Fibroblast of skin of right quadriceps (primary cell): ENCODE measurements around the gene FAM171A1.
"Not testable (repeated sequence)": the region's sequence is repeated elsewhere in the genome, so short reads cannot be mapped to it uniquely, and the experiment has no call there.

Experiments used
- DNase-seq: peaks from one replicate; pipeline ENCODE4 v3.0.0-alpha.2; 2013

The FAM171A1 gene

DNA sequence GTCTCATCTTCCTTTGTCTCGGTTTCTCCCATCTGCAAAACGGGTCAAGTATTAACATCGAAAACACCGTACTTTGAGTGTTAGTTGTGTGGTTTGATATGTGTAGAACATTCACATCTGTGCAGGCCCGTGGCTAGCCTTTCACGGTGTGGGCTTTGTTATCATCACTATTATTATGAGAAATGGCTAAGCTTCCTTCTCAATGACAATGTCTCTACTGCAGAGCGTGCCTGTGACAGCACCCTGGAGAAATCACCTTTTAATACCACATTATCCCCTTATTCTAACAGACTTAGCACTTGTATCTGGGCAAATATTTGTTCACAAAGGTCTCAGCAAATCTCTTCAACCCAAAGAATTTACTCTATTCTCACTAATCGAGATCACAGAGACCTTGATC lies 55.8 kb downstream of the FAM171A1 start:
- no peak for DNase-seq

DNA sequence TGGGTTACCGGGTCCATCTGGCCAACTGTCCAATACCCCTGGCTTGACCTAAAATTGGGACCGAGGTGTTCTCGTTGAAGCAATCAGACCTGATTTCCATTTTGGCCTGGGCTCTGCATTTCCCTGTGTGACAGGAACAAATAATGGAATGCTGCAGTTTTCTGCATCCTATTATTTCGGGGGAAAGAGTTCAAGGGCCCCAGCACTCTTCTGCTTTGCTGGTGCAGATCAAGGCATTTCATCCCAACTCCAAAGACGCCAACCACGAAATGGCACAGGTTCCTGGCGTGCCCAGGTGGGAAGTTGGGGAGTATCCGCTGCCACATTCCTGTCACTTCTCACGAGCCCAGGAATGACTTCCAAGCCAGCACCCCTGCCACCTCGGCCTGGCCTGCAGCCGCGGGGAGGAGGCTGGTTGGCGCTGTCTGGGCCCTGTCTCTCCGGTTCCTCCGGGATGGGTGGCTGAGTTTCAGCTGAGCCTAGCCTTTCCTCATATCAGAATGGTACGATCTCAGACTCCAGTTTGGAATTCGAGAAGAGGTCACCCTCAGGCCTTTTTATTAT lies 56.5 kb downstream of the FAM171A1 start:
- DNase-seq: no peak

DNA sequence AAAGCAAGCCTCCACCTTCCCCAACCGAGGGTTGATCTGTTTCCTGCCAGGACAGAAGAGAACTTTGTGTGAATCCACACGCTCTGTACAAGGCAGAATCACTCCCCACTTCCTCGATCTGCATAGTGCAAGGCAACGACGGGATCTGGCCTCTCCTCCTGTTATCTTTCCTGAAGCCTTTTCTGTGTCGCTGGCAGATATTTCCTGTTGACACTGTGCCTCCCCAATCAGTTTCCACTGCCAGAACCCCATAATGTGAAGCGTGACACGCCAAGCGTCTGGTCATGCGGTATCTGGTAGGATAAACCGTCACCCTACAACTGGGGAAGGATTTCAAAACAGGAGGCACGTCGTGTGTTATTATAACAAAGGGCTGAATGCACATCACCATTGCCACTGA lies 57.2 kb downstream of the FAM171A1 start:
- no peak for DNase-seq

DNA sequence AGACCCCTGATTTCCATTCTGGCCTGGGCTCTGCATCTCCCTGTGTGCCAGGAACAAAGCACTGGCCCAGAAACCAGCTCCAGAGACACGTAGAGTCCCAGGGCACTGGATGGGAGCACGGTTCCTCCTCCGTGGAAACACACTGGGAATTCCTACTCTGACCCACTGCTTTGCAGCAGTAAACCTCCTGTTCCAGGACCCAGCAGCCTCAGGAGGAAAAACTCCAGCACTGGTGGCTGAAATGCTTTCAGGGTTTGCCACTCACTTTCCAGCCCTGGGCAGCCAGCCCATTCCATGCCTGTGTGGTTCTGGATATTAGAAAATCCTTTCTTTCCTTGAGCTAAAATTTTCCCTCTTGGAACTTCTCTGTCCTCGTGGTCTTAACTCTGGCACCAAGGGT lies 58.0 kb downstream of the FAM171A1 start:
- DNase-seq: no peak

DNA sequence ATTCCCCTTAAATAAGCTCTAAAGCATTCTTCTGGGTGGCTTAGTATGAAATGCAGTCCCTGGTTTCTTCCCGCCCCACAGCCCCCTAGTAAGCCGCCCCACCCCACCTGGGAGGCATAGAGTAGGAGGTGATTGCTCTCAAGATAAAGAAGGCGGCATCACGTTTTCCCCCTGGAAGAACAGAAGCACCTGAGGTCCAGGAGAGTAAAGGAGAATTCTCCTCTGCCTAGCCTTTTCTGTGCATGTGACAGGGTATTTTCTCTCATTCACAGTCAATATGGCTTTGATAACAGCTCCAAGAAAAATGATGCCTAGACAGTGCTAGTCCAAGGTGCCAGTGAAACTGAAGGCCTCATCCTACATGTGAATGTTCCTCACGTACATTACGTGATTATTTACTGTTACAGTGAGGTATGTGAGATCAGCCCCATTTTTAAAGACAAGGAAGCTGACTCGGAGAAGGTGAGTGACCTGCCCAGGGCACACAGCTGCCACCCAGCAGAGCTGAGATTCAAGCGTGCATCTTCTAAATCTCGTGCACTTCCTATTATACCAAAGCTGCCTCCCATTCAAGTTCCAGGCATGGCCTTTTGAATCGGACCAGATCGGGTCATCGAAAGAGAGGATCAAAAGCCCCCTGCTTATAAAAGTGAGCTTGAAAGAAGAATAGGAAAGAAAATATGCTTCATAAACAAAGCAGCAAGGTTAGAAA lies 59.4 kb downstream of the FAM171A1 start:
- DNase-seq: no peak

DNA sequence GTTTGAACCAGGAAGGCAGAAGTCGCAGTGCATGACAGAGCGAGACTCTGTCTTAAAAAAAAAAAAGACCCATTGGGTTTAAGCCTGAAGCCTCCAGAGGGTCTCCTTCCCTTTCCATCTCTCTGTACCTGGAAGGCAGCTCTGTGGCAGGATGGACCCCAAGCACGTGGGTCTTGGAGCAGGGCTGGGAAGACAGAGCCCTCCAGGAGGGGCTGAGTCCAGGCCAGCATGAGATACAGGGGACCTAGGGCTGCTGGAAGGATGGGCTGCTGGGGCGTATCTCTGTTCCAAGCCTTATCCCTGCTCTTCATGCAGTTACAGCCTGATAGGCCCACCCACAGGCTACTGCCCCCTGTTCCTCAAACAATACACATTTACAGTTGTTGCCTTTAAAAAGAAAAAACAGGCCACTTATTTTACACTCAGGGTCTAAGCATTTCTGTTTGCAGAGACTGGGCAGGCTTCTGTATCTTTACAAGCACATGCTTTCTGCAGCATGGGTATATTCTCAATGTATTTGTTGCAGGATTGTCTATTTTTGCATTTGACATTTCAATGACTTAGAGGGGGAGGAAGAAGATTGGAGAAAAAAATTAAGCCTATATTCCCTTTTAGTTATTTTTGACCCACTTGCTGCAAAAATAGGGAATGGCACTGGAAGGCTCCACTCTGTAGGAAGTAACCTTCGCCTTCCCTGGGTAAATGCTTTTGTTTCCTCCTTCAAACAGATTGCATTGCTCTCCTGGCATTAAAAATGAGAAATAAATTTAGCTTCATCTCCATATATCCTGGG lies 60.1 kb downstream of the FAM171A1 start:
- no peak for DNase-seq

DNA sequence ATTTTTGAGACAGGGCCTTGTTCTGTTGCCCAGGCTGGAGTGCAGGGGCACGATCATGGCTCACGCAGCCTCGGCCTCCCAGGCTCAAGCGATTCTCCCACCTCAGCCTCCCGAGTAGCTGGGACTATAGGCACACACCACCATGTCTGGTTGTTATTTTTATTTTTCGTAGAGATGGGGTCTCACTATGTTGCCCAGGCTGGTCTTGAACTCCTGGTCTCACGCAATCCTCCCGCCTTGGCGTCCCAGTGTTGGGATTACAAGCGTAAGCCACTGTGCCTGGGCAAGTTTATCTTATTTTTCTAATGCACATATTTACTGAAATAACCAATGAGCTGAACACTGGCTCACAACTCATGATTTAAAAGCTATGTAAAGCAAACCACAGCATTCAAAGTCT lies 61.9 kb downstream of the FAM171A1 start:
- DNase-seq: no peak

DNA sequence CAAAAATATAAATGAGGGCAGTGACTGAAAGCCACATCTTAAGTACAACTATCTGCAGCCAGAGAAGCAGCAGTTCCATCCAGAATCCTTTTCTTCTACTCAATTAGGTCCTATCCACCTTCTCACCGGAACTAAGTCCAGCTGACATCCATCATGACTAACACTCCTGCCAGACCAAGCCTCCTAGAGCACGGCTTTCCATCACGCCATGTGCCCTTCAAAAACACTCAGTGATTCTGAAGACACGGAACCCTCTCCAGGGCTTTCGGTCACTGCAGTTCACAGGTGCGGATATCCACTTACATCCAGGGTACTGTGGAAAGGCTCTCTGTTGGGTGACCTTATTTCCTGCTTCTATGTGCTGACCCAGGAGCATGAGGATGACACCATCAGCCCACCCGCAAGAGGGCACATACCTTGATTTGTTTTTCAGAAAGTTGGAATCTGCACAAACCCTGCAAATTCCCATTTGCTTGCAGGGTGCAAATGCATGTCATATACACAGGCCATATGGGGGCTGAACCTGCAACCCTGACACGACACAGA lies 64.3 kb downstream of the FAM171A1 start:
- DNase-seq: no peak

DNA sequence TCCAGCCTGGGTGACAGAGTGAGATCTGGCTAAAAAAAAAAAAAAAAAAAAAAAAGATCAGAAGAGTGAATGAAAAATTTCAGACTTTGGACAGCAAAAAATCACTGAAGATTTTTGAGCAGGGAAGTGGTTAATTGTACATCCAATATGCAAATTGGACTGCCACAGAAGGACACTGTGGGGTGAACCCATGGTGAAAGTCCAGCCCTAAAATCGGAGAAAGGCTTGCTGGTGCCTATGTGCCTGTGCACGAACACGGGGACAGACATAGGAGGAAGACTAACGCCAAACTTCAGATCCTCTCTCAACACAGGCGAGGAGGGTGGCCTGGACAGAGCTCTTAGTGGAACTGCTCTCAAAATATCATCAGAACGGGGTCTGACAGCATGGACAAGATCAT lies 65.5 kb downstream of the FAM171A1 start:
- DNase-seq: no peak

DNA sequence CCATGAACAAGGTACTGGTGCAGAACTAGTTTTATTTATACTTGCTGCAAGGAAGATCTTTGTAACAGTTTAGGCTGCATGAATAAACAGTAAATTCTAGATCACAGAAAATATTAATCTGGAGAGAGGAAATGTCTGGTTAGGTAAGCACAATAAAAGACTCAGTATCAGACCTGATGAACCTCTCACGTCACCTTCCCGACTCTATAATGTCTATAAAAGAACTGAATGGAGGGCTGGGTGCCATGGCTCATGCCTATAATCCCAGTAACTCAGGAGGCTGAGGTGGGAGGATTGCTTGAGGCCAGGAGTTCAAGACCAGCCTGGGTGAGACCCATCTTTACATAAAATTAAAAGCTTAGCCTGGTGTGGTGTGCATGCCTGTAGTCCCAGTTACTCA lies 65.9 kb downstream of the FAM171A1 start:
- DNase-seq: no peak

DNA sequence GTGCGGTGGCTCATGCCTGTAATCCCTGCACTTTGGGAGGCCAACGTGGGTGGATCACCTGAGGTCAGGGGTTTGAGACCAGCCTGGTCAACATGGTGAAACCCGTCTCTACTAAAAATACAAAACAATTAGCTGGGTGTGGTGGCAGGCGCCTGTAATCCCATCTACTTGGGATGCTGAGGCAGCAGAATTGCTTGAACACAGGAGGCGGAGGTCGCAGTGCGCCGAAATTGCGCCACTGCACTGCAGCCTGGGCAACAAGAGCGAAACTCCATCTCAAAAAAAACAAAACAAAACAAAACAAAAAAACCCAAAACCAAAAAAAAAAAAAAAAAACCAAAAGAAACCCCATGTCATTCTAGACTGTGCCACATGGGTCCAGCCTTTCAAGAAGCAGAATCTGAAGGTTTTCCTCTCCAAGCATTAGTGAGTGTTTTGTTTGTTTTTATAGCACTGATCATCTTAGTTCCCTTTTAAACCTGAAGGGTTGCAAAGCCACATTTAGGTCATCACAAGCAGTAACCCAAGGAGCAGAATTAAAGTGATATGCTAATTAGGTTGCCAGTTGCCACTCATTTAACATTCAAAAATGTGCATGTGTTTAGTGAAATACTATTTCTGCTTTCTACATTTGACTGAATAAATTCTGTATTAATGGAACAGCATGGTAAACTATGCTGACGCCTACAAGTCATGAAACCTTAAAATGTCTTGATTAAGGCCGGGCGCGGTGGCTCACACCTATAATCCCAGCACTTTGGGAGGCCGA lies 68.7 kb downstream of the FAM171A1 start:
- DNase-seq: not testable (repeated sequence)

DNA sequence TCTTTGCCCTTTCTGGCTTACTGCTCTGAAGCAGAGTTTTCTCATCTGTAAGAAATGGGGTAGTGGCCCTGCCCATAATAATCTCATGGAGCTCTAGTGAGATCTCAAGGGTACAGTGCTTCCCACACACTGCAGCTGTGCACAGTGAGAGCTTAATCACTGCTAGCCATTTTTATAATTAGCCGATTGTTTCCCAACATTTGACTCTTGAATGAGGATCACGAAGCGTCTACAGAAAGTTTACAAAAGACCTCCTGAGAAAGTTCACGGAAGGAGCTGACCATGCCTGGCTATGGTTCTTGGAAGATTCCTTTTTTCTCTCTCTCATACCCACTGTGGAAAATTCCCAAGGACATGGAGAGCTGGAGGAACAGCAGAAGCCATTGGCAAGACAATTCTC lies 70.4 kb downstream of the FAM171A1 start:
- no peak for DNase-seq

DNA sequence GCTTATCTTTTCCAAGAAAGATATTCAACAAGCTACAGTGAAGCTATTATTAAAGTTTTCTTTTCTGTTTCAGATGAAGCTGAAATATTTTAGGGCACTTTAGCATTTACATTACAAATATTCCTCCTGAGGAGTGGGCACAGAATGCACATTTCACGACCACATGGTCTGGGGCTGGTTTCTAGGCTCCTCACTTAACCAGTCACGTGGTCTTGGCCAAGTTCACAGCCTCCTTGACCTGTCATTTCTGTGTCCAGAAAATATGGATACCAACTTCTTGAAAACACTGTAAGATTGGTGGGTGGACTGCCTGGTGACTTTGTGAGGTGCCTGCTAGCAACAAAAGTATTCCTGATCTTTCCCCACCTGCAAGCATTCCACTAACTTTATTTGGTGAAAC lies 70.9 kb downstream of the FAM171A1 start:
- DNase-seq: no peak

DNA sequence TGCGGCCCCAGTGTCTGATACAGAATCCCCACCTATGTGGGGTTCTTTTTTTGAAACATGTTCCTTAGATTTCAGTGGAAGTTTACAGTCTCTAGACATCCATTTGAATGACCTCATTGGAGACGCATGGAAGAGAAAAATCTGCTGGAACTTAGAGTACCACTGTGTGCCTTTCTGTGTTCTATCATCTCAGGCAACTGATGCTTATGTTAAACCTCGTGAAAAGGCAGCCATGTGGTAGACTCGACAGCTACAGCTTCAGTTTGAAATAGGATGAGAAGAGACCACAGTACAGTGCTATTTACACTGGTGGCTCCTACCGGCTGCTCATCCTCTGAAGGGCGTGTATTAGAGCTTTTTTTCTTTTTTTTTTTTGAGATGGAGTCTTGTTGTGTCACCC lies 74.4 kb downstream of the FAM171A1 start:
- no peak for DNase-seq

DNA sequence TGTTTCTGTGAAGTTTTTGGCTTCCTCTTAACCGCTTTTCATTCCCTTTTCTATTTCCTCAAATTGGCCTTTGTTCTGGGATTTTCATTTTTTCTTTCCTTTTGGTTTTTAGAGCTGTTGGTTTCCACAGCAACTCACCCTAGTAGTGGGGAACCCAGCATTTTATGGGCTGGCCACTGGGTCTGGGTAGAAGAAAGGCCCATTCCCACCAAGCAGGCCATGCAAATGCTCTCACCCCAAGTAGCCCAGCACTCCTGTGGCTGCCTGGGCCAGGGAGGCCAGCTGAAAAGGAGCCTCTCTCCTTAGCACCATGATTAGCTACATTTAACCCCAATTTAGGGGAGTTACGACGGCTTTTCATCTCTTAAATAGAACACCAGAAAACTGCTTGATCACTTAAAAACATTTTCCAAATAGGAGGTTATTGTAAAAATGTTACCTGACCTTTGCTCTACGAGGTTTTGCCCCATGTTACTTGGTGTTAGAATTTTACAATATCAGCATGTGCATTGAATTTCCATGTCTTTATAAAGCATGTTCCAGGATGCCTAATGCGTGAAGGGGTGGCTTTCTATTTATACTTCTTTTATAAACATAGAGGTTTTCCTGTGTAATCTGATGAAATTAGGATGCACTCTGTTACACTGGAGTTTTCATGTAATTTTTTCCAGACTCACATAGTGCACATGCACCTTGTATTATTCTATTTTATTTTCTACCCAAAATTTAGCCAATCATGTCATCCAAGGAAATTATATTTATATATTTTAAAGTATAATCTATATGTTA lies 75.4 kb downstream of the FAM171A1 start:
- DNase-seq: no peak

DNA sequence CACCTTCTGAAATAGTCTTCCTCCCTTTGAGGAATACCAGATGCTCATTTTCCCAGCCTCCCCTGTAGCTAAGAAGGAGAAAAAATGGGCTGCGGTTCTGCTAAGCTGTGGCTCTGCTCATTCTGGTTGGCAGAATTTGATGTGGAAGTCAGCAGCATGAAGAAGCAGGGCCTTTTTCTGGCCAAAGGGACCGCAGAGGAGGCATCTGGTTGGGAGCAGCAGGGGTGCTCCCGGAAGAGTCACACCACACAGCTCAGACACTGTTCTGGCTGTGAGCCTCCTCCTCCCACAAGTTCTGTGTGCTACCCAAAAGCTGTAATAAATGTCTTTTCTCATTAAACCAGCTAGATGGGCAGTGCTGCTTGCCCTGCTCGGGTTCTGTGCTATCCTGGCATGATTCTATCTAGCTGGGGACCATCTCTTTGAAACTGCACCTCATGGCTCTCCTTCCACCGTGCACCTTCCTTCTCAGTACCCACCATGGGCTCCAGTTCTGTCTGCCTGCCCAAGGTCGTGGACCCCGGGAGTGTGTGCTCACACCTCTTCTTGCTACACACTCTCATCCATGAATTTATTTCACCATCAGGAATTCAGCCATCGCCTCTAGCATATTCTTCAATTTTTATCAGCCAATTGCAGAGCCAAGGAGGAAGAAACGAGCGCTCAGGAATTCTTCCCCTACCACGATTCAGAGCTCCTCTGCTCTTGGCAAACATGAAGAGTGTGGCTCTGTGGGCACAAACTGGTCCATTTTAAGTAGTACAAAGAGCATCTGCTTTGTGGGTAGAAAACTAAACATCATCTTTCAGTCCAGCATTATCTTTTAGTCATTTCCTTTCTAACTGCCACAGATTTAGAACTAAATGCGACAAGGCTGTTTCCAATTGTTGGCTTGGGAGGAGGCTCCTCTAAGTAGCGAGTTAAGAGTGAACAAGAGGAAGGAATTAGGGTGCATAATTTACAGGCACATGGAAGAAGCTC lies 76.9 kb downstream of the FAM171A1 start:
- peak; percentile 54 for DNase-seq

DNA sequence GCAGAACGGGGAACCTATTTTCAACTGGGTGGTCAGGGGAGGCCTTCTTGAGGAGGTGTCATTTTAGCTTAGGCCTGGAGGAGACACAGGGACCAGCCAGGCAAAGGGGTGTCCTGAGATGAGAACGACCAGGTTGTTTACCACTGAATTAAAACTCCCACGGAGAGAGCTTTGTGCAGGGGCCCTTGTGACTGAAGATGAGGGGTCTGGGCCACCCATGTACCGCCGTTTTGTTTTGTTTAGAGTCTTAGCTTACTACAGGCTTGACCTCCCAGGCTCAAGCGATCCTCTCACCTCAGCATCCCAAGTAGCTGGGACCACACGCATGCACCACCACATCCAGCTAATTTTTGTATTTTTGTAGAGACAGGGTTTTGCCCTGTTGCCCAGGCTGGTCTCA lies 80.4 kb downstream of the FAM171A1 start:
- DNase-seq: no peak

DNA sequence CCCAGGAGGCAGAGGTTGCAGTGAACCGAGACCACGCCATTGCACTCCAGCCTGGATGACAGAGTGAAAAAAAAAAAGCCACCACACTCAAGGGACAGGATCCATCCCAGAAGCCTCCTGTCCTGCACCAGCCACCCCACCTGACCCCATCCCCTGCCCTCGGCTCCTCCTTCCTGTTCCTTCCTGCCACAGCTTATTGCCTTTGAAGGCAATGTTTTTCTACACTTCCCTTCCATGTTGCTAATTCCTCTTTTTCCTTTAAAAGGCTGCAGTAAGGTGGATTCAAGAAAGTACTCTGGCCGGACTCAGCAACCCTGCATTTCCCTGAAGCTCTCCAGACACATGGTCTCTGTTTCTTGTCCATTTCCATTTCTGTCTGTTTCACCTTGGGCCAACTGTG lies 80.9 kb downstream of the FAM171A1 start:
- no peak for DNase-seq

DNA sequence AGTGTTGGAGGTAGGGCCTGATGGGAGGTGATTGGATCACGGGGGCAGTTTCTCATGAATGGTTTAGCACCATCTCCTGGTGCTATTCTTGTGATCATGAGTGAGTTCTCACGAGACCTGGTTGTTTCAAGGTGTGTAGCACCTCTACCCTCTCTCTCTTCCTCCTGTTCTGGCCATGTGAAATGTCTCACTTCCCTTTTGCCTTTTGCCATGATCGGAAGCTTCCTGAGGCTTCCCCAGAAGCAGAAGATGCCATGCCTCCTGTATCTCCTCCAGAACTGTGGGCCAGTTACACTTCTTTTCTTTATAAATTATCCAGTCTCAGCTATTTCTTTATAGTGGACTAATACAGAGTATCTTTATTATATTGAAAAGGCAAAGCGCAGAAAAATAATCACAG lies 90.1 kb downstream of the FAM171A1 start:
- DNase-seq: no peak

DNA sequence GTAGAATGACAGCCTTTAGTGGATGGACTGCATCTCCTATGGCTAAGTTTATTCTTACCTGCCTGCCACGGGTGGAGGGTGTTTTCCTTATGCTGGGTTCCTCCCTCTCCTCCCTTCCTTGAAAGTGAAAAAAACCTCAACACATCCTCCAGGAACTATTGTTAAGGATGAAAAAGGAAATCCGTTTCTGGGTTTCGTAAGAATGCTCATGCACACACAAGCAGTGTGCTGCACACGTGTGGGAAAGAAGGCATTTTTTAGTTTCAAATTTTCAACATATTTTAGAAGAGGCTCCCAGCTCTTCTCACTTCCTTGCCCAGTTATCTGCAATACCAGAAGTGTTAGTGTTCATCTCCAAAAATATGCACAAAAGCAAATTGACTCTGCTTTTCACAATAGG lies 90.6 kb downstream of the FAM171A1 start:
- DNase-seq: peak; percentile 35

DNA sequence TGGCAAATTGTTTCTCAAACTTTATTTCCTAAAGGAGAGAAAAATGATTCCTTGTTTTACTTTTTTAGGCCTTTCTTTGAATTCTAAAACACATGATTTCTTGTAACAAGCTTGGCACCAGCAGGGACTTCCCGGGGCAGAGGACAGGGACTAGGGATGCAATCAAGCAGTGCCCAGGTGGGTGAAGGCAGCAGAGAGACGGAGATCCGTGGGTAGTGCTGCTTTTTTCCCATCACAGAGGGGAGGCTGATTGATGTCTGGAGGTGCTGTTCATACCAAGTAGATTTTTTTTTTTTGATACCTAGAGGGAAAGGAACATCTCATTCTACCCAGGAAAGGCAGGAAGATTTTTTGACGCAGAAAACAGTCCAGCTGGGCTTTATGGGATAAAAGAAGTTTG lies 91.9 kb downstream of the FAM171A1 start:
- no peak for DNase-seq
